AG04450 (cell line): ENCODE results near the gene NEURL4. TPM values are rescaled to one million over a fixed set of nuclear protein-coding genes. Genes with fewer than 3 reads are reported as not detected.
"Not testable (repeated sequence)": the region's sequence is repeated elsewhere in the genome, so short reads cannot be mapped to it uniquely, and the experiment has no call there.

Experiments
- CTCF ChIA-PET: fragments of 300-600, 350-600 bp; formaldehyde crosslinking; extraction: SDS; loops from one replicate; lab custom pipeline; 2022; ENCODE audit warnings: antibody characterized with exemption, inconsistent platforms; lab: Charles Lee
- POLR2A ChIA-PET: fragments of 350-600 bp; formaldehyde crosslinking; extraction: SDS; loops from one replicate; lab custom pipeline; 2021; ENCODE audit warnings: antibody characterized with exemption, inconsistent platforms; lab: Yijun Ruan, JAX
- DNase-seq: peaks from one replicate; pipeline ENCODE4 v3.0.0-alpha.2; 2011; ENCODE audit warnings: low read depth, low spot score
- H3K27ac ChIP-seq: one replicate; pipeline ENCODE4 v1.5.1; 2012; ENCODE audit warnings: low read depth, low read length, control low read depth
- H3K27me3 ChIP-seq: one replicate; pipeline ENCODE4 v1.6.0; 2012; ENCODE audit warnings: low read length; ENCODE audit not compliant: control insufficient read depth, insufficient read depth
- H3K4me3 ChIP-seq: 2 replicates; pipeline ENCODE4 v1.5.1; 2011; ENCODE audit warnings: mild to moderate bottlenecking, low read depth, low read length, control low read depth
- H3K9me3 ChIP-seq: 2 replicates; pipeline ENCODE4 v1.5.1; 2012; ENCODE audit warnings: low read length; ENCODE audit not compliant: control insufficient read depth, insufficient read depth
- CTCF ChIP-seq: IDR thresholded peaks from 2 replicates; pipeline ENCODE4 v1.5.1; 2011; ENCODE audit warnings: low read depth, low read length, control low read depth, inconsistent platforms
- polyA plus RNA-seq: library from polyadenylated mRNA; depleted of rRNA; stranded (reverse); fragments of >200 nt; gene quantifications from 2 replicates; pipeline ENCODE4 v1.2.3, GENCODE V29; 2011

NEURL4 gene
- polyA plus RNA-seq, 1 experiment, result 7.3 TPM

GRCh38 chr17:7334938-7335538 lies 5.9 kb upstream of the NEURL4 start:
- CTCF ChIA-PET, result interaction anchor here (1.2 to 1.7 kb wide), 2 partner anchors 10 kb away, joined by 4 to 7 read pairs; no protein-coding TSS in a partner anchor
- DNase-seq, result no peak
- H3K27ac ChIP-seq, result no peak overlapping the region

GRCh38 chr17:7332600-7333069 lies 3.5 kb upstream of the NEURL4 start:
- DNase-seq, H3K27ac ChIP-seq, H3K27me3 ChIP-seq, CTCF ChIA-PET, H3K4me3 ChIP-seq, H3K9me3 ChIP-seq, POLR2A ChIA-PET: not testable (repeated sequence)

More at GRCh38 chr17:7334938-7335538, 5.9 kb upstream of the NEURL4 start:
- TF ChIP-seq CTCF, result no peak
- Histone ChIP-seq H3K27me3 (peaks cover 12% of the 10 kb centered on the region), H3K9me3 (no peaks in the 10 kb centered on the region), H3K4me3 (no peak overlapping the region)
- POLR2A ChIA-PET, result interaction anchor here (1.0 kb wide), 1 partner anchor 10 kb away, joined by 3 read pairs; no protein-coding TSS in a partner anchor

- no peak overlapping the region for H3K27ac ChIP-seq
- no peak for TF ChIP-seq CTCF
- H3K27me3 ChIP-seq, result peaks cover 9% of the 10 kb centered on the region
- CTCF ChIA-PET, result no interaction called here
- POLR2A ChIA-PET, result no interaction called here
- no peak overlapping the region for H3K4me3 ChIP-seq
- H3K9me3 ChIP-seq, result no peaks in the 10 kb centered on the region
- no peak for DNase-seq
Measured at GRCh38 chr17:7332111-7332510, 3.0 kb upstream of the NEURL4 start.

- Histone ChIP-seq H3K27me3 (peaks cover 4% of the 10 kb centered on the region), H3K27ac (peak overlapping the region; percentile 91), H3K9me3 (no peaks in the 10 kb centered on the region), H3K4me3 (peak overlapping the region; percentile 97)
- no peak for TF ChIP-seq CTCF
- DNase-seq, result no peak
- ChIA-PET CTCF (interaction anchor here (2.6 kb wide), 1 partner anchor 230 kb away, joined by 13 read pairs; the partner anchor contains the start of gene SENP3), POLR2A (interaction anchor here (1.4 kb wide), 1 partner anchor 88 kb away, joined by 3 read pairs; the partner anchor contains the start of gene GABARAP)
Measured at GRCh38 chr17:7330638-7331015, 1.5 kb upstream of the NEURL4 start.

GRCh38 chr17:7329997-7330637 lies 982 bp upstream of the NEURL4 start:
- ChIA-PET POLR2A (interaction anchor here (0.6 to 1.5 kb wide), 10 partner anchors 12 to 253 kb away, joined by 3 to 17 read pairs (median 4); partner anchors contain the start of genes GABARAP, GPS2, MPDU1 and POLR2A), CTCF (interaction anchor here (0.6 to 2.6 kb wide), 9 partner anchors 18 to 285 kb away, joined by 3 to 13 read pairs (median 3); partner anchors contain the start of genes PLSCR3, SENP3, SLC2A4 and TMEM256)
- DNase-seq, result no peak
- H3K27ac ChIP-seq, result peak overlapping the region; percentile 91
- peak overlapping the region; percentile 97 for H3K4me3 ChIP-seq
- TF ChIP-seq CTCF, result no peak
- H3K9me3 ChIP-seq, result no peaks in the 10 kb centered on the region
- peaks cover 4% of the 10 kb centered on the region for H3K27me3 ChIP-seq
